KMS-11 (cell line): Measurements from ENCODE around the gene FBXO46.

Source experiments
- H2AFZ ChIP-seq: fragments of 200-600 bp; sonication (generic); 2 replicates; pipeline ENCODE4 v1.6.1; 2016; ENCODE audit warnings: antibody characterized with exemption, mixed run types, low read depth
- H3K27ac ChIP-seq: fragments of 200-600 bp; sonication (generic); 2 replicates; pipeline ENCODE4 v1.6.1; 2016; ENCODE audit warnings: mild to moderate bottlenecking, mixed run types
- H3K27me3 ChIP-seq: fragments of 200-600 bp; sonication (generic); 2 replicates; pipeline ENCODE4 v1.6.1; 2017; ENCODE audit warnings: mild to moderate bottlenecking, low read depth, mixed run types, moderate library complexity; ENCODE audit not compliant: insufficient read depth
- H3K36me3 ChIP-seq: fragments of 200-600 bp; sonication (generic); 2 replicates; pipeline ENCODE4 v1.6.1; 2017; ENCODE audit warnings: mild to moderate bottlenecking, mixed run types; ENCODE audit not compliant: insufficient read depth
- H3K4me1 ChIP-seq: fragments of 200-600 bp; sonication (generic); 2 replicates; pipeline ENCODE4 v1.6.1; 2016; ENCODE audit warnings: mild to moderate bottlenecking, low read depth, mixed run types; ENCODE audit not compliant: poor library complexity, severe bottlenecking
- H3K4me2 ChIP-seq: fragments of 200-600 bp; sonication (generic); 2 replicates; pipeline ENCODE4 v1.7.0; 2016; ENCODE audit warnings: mild to moderate bottlenecking, mixed run types
- H3K4me3 ChIP-seq: fragments of 200-600 bp; sonication (generic); IDR thresholded peaks from 2 replicates; pipeline ENCODE4 v1.6.1; 2017; ENCODE audit warnings: low read depth, low read length, mixed read lengths; ENCODE audit not compliant: insufficient read depth
- H3K79me2 ChIP-seq: fragments of 200-600 bp; sonication (generic); 2 replicates; pipeline ENCODE4 v1.6.1; 2016; ENCODE audit warnings: low read depth, mixed run types; ENCODE audit not compliant: insufficient read depth
- H3K9ac ChIP-seq: fragments of 200-600 bp; sonication (generic); 2 replicates; pipeline ENCODE4 v1.6.1; 2016; ENCODE audit warnings: mild to moderate bottlenecking, mixed run types
- H4K20me1 ChIP-seq: fragments of 200-600 bp; sonication (generic); 2 replicates; pipeline ENCODE4 v1.6.1; 2016; ENCODE audit warnings: mild to moderate bottlenecking, mixed run types; ENCODE audit not compliant: insufficient read depth
- TF ChIP-seq, protein P1 (sequence below): fragments of 200-600 bp; sonication (generic); conservative IDR thresholded peaks from 2 replicates; pipeline ENCODE4 v1.6.1; 2017; ENCODE audit warnings: low read depth, mild to moderate bottlenecking, antibody characterized with exemption, low read length, moderate library complexity, mixed read lengths

FBXO46 gene

DNA sequence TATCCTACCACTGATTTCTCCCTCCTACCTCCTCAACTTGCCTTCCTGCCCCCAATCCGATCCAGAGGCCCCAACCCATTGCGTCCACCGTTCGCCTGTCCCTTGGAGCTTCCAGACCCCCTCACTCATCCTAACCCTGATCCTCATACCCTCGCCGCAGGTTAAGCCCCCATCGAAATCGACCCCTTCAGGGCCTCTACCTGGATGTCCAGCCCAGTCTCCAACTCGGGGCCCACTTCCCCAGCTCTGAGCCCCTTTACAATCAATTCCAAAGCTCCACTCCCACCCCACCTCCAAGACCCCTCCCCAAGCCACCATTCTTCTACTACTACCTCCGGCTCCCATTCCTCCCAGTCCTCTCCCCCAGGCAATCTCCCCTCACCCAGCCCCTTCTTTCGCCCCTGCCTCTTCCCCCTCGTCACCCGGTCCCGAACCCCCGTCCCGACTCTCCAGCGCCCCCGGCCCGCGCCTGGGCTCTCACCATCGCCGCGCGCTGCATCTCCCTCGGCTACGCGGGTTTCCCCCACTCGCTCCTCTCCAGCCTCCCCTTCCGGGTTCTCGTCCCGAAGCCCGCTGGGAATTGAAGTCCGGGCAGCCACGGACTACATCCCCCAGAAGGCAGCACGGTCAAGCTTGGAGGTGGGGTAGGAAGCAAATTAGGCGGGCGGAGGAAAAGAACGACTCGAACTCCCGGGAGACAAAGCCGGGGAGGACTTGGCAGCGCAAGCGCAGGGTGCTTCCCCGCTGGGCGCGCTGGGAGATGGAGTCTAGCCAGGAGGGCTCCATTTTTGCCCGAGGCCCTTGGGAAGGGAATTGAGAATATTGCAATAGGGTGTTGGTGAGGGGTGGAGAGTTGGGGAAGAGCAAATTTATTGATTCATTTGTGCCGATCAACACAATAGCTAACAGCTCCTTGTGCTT, at the start of gene FBXO46:
Gene FBXO46, minus strand, starts transcription at position 529 of the 921 bp plus-strand sequence. CDS start 17,401 bp downstream, outside the sequence.
- Histone ChIP-seq H3K4me3 (no peak within 1 kb of the TSS), H3K4me2 (peak within 1 kb of the TSS; percentile 97), H3K27me3 (no peaks in the 10 kb centered on the region), H4K20me1 (no peaks in the 10 kb centered on the region), H3K27ac (peak within 1 kb of the TSS; percentile 16; the same call in 1 of the 2 replicates), H2AFZ (peak within 1 kb of the TSS; percentile 87; the same call in 1 of the 2 replicates), H3K79me2 (peaks cover 49% of the 10 kb centered on the region), H3K4me1 (peaks cover 28% of the 10 kb centered on the region), H3K36me3 (no peaks in the 10 kb centered on the region), H3K9ac (peak within 1 kb of the TSS; percentile 56; the same call in 1 of the 2 replicates)
- TF ChIP-seq, protein P1, sequence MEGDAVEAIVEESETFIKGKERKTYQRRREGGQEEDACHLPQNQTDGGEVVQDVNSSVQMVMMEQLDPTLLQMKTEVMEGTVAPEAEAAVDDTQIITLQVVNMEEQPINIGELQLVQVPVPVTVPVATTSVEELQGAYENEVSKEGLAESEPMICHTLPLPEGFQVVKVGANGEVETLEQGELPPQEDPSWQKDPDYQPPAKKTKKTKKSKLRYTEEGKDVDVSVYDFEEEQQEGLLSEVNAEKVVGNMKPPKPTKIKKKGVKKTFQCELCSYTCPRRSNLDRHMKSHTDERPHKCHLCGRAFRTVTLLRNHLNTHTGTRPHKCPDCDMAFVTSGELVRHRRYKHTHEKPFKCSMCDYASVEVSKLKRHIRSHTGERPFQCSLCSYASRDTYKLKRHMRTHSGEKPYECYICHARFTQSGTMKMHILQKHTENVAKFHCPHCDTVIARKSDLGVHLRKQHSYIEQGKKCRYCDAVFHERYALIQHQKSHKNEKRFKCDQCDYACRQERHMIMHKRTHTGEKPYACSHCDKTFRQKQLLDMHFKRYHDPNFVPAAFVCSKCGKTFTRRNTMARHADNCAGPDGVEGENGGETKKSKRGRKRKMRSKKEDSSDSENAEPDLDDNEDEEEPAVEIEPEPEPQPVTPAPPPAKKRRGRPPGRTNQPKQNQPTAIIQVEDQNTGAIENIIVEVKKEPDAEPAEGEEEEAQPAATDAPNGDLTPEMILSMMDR: no peak

DNA sequence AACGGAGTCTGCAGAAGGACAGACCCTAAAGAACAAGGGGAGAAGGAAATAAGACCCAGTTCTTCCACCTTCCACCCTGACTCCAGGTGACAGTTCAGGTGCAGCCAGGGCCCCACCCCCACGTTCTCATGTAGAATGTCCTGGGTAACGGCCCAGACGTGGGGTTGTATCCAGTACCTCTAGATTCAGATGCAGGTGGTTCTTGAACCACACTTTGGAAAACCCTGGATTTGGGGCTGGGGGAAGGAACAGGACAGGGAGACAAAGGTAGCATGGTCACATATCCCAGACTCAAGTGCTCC, 49.4 kb upstream of the FBXO46 start:
- no peaks in the 10 kb centered on the region for H3K79me2 ChIP-seq
- no peak overlapping the region for H2AFZ ChIP-seq
- peaks cover 23% of the 10 kb centered on the region for H3K4me1 ChIP-seq
- no peak overlapping the region for H3K27ac ChIP-seq
- H3K4me3 ChIP-seq: no peak overlapping the region
- no peaks in the 10 kb centered on the region for H4K20me1 ChIP-seq
- H3K4me2 ChIP-seq: peak overlapping the region; percentile 73; the same call in 1 of the 2 replicates
- no peaks in the 10 kb centered on the region; the same call in 1 of the 2 replicates for H3K27me3 ChIP-seq
- H3K9ac ChIP-seq: no peak overlapping the region
- TF ChIP-seq, protein P1: no peak
- no peaks in the 10 kb centered on the region for H3K36me3 ChIP-seq

DNA sequence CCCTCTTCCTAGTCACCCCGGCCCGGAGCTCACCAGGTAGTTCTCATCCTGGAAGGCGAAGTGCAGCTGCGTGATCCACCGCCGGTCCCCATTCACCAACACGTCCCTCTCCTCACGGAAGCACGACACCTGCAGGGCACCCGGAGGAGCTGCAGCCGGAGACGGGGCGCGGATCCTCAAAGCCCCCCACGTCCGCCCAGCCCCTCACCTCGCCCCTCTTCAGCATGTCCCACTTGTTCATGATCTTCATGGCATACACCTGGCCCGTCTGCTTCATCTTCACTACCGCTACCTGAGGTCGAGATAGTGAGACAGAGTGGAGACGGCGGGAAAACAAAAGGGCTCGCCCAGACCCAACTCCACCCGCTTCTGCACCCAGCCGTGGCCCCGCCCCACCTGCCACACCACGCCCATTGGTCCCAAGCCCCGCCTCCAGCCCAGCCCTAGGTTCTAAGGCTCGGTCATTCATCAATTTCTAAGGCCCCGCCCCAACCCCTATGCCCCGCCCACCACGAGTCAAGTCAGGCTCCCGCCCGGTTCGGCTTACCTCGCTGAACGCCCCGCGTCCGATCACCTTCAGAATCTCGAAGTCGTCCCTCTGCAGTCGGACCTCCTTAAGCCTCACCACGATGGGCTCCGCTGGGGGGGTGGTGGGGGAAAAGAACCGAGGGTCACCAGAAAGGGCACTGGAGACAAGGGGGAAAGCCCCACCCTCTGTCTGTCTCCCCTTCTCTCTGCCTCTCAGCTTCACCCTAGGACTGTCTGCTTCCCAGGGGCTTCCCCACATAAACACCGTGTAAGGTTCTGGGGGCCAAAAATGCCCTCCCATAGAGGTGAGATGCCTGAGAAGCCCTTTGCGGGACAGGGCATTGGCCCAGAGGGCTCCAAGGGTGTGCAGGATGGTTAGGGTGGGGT, 48.8 kb upstream of the FBXO46 start:
- no peak overlapping the region for H3K4me3 ChIP-seq
- no peaks in the 10 kb centered on the region for H3K36me3 ChIP-seq
- H3K27ac ChIP-seq: no peak overlapping the region

More for the DNA sequence above, 48.8 kb upstream of the FBXO46 start:
- Histone ChIP-seq H2AFZ (peak overlapping the region; percentile 20; the same call in 1 of the 2 replicates), H3K27me3 (no peaks in the 10 kb centered on the region; the same call in 1 of the 2 replicates), H4K20me1 (no peaks in the 10 kb centered on the region), H3K9ac (no peak overlapping the region; the same call in 1 of the 2 replicates), H3K79me2 (no peaks in the 10 kb centered on the region), H3K4me2 (peak overlapping the region; percentile 73), H3K4me1 (peaks cover 23% of the 10 kb centered on the region)
- TF ChIP-seq, protein P1: peak; percentile 90
